Activated T-helper 1 cell treated with Interleukin-2 at 50 U/mL for 16 hours (primary cell): ENCODE measurements around the gene RAP2C.

Source experiments
- DNase-seq: peaks from one replicate; pipeline ENCODE4 v3.0.0-alpha.2; 2020; ENCODE audit warnings: low read depth

Gene RAP2C

DNA sequence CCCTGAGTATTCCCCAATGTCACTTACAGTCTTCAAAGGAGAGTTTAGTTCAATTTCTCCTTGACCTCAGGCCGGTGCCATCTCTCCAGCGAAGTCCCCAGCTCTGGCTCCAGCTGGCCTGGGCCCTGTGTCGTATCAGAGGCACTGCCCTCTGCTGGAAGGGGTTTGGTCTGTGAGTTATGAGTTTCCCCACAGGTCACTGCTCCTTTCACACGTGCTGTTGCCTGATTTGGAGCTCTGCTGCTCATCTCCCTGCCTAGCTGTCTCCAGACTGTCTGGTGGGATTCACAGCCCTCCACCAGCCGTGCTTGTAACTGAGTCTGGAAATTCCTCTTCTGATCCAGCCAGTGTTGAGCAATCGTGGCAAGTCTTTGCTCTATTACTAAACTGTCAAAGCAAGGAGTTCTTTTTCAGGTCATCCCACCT is at the start of gene RAP2C:
Gene RAP2C (minus strand): TSS at position 105 of the 426 bp plus-strand sequence. CDS start 2,179 bp downstream, outside the sequence.
- peak; percentile 32 for DNase-seq

DNA sequence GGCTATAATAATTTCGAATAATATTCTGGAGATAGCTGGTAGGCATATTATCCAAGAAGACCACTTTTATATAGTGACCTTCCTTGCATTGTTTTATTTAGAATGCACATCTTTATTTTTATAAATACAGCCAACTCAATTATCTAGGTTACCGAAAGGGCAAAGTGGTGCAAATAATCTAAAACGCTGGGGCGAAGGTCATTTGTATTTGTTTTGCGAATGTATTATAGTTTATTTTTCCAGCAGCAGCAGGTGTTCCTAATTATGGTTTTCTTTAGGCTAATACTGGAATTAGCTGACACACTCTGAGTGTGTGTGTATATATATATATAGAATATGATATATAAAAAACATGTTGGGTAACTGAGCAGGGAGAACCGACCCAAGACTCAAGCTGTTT is 48.1 kb upstream of the RAP2C start:
- no peak for DNase-seq

DNA sequence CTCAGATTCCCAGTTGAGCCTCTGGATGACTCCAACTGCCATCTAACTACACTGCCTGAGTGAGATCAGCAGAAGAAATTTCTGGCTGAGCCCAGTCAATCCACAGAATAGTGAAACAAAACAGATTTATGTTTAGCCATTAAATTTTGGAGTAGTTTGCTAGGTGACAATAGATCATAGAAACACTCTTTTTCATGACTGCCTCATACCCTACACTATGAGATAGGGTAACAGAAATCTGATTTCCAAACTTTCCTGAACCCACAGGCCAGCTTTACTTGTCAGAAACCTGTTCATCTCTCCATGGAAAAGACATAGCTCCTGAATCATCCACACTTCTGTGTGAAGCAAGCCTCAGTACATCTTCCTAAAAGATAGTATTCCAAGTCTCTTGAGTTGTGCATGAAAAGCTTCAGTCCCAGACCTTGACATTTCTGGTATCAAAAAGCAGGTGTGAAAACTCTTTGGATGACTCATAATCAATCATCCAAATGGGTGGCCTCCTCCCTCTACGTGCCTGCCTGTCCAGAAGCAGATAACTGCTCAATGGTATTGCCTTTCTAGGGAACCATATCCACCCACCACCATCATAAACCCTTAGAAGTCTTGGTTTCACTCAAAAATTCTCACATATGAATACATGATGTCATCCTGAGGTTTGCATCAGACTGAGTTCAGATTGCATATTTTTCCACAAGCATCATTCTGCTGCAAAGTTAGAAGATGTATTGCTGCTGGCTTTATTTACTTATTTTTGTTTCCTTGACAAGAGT is 47.5 kb upstream of the RAP2C start:
- DNase-seq: no peak

DNA sequence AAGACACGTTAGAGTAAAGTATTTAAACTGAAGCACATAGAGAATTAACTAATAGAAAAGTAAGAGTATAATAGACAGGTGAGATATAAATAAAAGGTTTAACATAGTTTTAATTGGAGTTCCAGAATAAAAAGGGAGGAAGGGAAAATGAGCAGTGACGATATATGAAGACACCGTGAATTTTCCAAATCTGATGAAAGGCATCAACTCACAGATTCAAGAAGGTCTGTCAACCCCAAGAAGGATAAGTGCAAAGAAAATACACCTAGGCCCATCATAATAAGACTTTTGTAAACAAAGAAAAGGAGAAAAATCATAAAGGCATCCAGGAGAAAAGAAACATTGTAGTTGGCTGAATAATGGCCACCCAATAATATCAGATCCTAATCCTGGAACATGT is 43.9 kb upstream of the RAP2C start:
- DNase-seq: no peak

DNA sequence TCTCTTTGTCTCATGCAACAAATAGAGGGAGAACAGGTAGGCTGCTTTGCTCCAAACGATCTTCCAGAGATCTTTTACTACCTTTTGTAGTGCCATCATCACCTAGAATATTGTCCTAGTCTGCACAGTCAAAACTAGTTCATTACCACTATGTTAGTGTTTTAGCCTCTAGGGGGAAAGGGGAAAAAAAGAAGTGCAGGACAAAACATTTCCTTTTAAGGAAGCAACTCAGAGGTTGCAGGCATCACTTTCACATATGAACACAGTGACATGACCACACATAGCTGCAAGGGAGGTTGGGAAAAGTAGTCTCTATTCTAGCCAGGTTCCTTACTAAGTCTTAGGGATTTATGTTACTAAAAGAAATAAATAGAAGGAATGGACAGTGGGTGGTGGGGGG is 39.3 kb upstream of the RAP2C start:
- DNase-seq: no peak

DNA sequence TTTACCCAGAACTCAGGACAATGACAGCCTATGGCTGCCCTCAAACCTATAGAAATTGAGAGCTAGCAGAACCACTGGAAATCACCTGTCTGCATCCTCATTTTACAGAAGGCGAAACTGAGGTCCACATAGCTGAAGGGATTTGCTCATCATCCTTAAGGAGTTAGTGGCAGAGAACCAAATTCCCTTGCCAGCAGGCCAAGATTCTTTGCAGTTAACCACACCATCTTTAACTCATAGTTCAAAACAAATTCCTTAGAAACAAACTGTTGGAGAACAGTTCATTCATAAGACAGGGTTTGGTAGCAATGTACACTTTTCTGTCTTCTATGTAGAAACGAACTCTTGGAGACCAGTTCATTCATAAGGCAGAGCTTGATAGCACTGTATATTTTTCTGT is 37.9 kb upstream of the RAP2C start:
- no peak for DNase-seq

DNA sequence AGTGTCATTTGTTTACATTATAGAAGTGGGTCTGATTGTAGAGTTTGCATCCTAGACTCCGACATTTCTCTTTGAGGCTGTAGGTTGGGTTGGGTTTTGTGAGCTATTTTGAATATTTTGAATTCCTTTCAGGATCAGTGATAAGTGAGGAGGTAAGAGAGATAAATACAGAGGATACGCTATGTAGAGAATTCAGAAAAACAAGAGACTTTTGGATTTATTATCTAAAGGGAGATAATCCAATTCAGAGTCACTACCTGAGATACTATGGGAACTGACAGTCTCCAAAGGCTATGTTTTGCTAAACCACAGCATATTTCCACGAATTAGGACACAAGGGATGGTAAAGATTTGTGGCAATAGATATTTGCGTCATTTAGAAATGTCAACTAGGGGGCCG is 16.9 kb upstream of the RAP2C start:
- no peak for DNase-seq

DNA sequence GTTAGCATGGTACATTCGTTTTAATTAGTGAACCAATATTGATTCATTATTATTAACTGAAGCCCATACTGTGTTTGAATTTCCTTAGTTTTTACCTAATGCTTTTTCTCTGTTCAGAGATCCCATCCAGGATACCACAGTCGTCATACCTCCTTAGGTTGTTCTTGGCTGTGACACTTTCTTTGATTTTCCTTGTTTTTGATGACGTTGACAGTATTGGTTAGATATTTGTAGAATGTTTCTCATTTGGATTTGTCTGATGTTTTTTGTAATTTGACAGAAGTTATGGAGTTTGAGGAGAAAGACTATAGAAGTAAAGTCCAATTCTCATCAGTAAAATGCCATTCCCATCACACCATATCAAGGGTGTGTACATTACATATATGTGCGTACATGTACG is 16.2 kb upstream of the RAP2C start:
- no peak for DNase-seq

DNA sequence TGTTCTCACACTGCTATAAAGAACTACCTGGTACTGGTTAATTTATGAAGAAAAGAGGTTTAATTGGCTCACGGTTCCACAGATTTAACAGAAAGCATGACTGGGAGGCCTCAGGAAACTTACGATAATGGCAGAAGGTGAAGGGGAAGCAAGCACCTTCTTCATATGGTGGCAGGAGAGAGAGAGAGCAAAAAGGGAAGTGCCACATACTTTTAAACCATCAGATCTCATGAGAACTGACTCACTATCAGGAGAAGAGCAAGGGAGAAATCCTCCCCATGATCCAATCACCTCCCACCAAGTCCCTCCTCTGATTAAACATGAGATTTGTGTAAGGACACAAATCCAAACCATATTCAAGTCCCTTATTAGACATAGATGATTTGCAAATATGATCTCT is 12.3 kb upstream of the RAP2C start:
- no peak for DNase-seq

DNA sequence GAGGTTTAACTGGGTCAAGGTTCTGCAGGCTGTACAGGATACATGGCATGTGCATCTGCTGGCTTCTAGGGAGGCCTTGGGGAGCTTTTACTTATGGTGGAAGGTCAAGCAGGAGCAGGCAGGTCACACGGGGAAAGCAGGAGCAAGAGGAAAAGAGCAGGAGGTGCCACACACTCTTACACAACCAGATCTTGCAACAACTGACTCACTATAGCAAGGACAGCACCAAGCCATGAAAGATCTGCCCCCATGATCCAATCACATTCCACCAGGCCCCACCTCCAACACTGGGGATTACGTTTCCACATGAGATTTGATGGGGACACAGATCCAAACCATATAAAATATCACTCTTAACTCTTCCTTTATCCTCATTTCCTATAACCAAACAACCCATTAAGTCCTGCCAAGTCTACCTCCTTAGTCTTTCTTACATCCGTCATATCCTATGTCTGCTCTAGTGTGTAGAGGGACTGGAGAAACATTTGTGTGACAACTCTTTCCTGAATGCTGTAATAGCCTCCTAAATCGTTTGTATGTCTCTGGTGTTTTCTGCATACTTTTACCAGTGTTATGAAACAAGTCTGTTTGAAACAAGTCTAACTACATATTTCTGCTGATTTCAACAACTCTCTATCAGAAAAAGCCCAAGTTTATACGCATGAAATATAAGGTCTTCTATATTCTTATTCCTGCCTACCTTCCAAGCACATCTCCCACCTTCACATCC is 8.3 kb upstream of the RAP2C start:
- DNase-seq: no peak

DNA sequence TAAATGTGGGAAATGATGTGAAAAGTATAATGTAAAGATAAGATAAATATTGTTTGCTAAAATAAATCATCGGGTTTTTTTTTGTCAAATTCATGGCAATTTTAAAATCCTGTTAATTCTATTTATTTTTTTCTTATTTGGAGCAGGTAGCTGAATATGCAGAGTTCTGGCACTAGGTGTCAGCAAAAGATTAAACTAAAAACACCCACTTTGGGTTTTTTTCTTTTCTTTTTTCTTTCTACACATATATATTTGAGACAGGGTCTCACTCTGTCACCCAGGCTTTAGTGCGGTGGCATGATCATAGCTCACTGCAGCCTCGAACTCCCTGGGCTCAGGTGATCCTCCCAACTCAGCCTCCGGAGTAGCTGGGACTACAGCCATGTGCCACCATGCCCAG is 6.9 kb upstream of the RAP2C start:
- DNase-seq: no peak

DNA sequence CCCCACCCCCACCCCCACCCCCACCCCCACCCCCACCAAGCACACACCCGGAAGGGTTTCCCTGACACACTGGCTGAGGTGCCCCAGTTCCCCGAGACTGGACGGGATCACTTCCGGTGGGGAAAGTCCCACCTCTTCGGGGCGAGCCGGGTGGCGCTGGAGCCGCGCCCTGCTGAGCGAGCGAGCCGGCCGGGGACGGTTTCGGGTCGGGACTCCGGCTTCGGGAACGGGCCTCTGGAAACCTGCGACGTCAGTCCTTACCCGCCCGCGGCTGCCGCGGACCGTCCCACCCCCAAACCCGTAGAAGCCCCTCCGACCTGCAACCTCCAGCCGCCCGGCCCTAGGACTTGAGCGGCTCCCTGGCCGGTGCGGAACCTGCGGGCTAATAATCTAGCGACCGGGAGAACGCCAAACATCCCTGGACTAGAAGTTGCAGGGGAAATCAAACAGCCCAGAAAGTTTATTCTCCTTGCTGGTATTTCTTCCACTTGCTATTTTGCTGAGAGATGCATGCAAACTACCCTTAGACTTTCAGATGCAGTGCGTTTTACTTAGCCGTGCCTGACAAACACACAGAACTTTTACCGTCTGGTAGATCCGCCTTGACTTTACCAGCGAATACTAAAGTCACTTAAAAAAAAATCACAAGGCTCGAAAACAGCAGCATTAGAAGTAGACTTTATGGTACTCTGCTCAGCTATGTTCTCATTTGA is 991 bp downstream of the RAP2C start:
- peak; percentile 65 for DNase-seq

DNA sequence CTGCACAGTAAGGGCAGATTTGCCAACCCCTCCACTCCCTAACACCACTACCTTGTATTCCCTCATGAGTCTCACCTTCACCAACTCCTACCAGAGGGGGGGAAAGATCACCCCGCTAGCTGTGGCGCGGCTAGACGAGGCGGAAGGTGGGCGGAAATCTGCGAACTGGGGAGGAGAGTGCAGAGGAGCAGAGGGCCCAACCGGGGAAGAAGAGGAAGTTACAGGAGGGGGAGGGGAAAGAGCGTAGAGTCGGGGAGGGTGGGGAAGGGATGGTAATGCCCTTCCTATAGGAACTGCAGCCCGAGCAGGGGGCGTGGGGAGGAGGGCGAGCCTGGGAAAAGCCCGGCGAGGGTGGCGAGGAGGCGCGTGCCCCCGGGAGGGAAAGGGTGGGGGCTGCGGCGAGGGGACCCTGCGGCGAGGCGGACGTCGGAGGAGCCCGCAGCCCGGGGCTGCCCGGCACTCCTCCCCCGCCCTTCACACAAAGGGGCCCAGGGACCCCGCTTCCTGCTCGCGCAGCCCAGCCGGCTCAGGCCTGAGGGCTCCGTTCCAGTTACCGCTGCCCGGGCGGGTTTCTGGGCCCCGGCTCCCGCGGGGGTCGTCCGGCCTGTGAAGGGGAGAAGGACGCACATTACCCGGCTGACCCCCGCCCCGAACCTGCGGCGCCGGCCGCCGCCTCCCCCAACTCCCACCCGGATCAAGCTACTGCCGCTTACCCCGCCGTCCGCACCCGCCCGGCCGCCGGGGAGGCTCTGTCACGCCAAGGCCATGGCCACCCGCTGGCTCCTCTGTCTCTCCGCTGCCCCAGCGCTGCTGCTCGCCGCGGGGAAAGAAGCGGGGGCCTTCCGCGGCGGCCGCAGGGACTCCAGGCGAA is 1.8 kb downstream of the RAP2C start:
- DNase-seq: peak; percentile 57

DNA sequence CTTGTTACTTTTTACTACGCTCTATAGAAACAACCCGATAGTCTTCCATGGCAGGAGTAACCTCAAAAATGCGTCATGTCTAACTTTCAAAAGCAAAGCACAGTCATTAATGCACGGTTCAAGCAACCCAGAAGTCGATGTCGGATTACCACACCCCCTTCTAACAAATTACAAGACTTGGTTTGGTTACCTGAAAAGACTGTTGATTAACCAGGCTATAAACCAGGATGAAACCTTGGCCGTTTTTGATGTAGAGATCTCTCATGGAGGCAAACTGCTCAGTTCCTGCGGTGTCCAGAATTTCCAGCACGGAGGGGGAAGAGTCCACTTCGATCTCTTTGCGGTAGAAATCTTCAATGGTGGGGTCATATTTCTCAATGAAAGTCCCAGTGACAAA is 2.4 kb downstream of the RAP2C start:
- no peak for DNase-seq

DNA sequence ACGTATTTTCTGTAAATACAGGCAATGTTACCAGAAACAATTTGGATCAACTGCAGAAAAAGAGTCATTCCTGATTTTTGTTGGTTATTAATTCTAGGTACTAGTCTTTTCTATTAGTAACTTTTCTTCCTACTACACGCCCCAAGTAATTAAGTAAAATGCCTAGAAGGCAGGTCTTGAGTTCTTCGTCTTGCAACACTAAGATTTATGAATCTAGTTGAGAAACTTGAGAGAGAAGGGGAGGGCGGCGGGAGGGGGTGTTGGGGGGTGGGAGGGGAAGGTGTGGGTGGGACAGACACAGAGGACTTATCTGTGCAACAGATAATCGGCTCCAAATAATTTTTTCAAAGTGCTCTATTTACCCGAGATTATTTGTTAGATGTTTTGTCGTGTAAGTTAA is 3.0 kb downstream of the RAP2C start:
- no peak for DNase-seq

DNA sequence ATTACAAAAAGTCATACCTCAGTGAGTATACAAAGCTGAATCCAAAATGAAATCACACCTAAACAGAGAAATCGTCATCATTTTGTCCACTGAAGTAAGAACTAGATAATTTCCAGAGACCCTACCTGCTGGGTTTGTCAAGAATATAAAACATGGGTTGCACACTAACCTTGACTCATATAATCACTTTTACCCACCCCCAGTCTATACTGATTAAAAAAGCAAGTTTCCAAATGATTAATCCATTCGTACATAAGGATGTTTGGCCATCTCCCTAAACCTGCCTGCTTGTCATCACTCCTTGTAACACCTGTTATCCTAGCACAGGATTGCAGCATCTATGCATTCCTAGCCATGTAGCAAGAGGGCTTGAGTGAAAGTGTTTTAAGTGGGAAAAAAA is 4.7 kb downstream of the RAP2C start:
- DNase-seq: no peak

DNA sequence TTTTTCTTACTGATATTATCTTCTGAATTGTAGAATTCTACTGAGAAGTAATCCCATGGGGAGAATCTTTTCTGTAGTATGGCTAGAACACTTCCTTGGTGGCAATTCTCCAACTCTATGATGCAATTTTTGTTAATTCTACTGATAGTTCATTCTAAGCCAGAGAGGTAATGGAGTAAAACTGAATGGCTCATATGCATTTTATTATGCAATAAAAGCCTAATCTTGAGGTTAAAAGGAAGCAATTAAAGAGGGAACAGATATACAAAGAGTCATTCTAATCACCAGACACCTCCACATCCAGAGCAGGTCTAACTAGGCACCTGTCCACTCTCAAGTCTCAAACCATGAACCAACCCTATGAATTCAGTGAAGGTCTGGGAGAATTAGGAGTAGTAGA is 9.7 kb downstream of the RAP2C start:
- no peak for DNase-seq

DNA sequence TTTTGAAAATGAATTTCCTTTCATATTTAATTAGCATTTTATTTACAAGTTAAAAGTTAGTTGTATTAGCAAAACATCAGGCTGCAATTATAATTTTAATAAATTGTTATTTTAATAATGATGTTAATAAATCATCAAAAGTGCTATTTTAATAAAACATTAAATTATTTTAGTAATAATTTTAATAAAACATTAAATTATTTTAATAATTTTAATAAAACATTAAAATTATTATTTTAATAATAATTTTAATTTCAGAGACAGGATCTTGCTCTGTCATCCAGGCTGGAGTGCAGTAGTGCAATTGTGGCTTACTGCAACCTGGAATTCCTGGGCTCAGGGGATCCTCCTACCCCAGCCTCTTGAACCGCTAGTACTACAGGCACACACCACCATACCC is 10.8 kb downstream of the RAP2C start:
- no peak for DNase-seq

DNA sequence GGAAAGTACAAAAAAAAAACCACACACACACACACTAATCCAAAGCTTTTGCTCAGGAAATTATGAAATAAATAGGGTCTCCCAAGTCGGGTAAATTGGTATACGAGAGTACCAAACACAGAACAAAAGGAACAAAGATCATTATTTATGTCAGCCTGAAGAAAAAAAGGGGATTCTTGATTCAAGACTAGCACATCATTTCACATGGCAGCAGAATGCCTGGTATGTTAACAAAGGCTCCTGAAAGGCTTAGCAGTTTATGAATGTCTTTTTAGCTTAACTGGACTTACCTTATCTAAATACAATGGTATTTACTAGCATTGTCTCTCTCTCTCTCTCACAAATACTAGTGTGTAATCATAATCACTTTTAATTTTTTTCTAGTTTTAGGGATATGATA is 11.3 kb downstream of the RAP2C start:
- no peak for DNase-seq

DNA sequence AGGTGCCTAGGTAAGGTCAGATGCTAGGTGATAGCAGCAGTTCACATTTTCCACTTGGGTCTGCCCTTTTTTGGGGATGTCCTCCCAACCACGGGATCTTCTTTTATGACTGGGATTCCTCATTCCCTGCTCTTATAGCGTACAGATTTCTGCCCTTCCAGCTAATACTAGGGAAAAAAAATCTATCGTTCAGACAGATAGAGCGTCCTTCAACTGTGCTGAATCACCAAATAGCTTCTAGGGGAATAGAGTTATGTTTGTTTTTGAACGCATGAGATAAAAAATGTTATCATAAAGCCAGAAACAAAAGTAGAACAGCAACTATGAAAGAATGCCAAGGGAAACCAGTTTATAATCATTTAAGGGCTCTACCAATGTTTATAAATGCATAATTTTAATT is 13.0 kb downstream of the RAP2C start:
- no peak for DNase-seq

DNA sequence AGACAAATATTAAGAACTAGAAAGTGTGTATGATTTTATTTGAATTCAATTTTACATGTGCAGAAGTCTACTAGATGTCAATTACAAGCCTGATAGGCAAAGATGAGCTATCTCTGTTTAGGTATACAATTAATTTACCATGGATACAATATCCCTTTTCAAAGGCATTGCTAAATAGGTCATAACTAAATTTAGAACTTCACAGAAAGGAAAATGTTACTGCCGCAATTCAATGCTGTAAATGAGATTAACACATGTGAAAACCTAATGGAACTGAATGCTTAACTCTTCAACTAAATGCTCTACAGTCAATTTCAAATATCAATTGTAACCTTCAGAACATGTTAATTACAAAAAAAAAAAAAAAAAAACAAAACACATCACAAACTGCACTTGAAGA is 14.6 kb downstream of the RAP2C start:
- DNase-seq: no peak

DNA sequence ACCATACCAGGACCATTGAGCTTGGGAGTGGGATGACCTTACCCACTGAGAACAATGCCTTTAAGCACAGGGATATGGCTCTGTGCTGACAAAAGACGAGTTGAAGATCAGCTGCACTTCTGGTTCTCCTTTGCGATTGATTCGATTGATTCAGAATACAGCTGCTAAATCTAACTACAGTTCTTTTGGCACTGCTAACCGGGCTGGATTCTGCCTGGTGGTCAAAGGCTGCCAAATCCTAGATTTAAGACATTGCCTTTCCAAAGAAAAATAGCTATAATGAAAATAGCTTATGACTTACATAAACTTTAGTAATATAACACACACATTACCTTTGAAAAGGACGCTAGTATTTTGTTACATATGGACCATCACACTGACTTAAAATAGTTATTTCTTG is 18.3 kb downstream of the RAP2C start:
- no peak for DNase-seq
